ENCODE results near the gene SLC3A2. TPM values are rescaled to one million over a fixed set of nuclear protein-coding genes. Genes with fewer than 3 reads are reported as not detected.
A peak's percentile ranks its signal among the peaks of the same experiment; 100 is the strongest.

Gene SLC3A2
- total and polyA plus RNA-seq, 4 donors: 34.3 to 59.5 (median 51.0) TPM

DNA sequence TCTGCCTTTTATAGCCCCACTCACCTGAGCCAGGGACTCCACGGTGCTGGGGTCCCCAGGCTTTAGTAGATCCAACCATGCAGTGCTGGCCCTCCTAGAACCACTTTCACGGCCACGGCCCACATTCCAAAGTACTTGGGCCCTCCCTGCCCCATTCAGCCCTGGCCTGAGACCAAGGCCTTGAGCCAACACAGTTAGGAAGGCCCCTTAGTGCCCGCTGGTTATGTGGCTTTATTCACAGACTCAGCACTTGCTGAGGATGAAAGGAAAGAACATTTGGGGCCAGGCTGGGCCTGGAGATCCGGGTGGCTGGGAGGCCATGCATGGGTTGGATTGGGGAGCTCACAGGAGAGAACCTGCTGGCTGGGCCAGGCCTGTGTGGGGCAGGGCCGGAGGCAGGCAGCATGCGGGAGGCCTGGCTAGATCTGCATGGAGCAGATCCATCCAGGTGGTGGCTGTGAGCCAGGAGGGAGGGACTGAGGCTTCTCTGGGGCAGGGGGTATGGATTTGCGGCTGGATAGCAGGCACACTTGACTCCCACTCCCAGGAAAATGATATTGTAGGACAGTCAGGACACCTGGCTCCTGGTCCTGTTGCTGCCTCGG is 27.9 kb downstream of the SLC3A2 start (continued):
- TF ChIP-seq, protein P1, sequence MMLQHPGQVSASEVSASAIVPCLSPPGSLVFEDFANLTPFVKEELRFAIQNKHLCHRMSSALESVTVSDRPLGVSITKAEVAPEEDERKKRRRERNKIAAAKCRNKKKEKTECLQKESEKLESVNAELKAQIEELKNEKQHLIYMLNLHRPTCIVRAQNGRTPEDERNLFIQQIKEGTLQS (IDR thresholded peaks at IDR 0.05): no peak

DNA sequence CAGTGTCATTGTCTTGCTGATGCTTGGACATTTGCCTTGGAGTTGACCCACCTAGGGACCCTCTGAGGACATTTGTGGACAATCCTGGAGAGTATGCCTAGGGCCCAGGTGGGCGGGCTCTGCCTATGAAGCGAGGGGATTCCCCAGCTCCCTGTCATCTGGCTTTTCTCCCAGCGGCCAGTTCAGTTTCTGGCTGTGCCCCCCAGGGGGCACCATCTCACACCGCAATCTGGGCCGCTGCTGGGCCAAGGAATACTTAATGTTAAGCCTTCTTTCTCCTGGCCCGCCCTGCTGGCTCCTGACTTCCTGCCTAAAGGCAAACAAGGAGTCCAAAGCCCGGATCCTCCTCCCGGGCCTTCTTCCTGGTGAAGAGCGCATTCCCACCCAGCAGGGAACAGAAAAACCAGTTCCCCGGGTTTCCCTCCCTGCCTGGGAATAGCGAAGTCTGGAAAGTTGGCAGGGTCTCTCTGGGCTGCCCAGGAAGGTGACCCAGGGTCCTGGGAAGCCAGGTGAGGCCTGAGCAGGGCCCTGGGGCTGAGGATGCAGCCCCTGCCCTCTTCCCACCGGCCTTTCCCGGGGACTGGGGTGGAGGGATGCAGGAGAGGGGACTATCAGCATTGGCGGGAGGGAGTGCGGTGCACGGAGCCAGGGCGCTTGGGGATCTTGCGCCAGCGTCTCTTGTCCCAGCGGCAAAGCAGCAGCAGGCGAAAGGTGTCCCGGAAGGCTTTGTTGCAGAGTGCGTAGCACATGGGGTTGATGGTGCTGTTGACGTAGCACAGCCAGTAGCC is 28.6 kb downstream of the SLC3A2 start:
- H3K4me1 ChIP-seq (ENCODE audit: control insufficient read depth in 4 of 4, insufficient read depth in 4 of 4, low read length in 3 of 4): peaks cover 0 to 6% (median 1%) of the 10 kb centered on the region in 4 donors
- H3K27ac ChIP-seq (ENCODE audit: low read depth in 1 of 2, low read length in 2 of 2): no peak overlapping the region
- DNase-seq (ENCODE audit: low spot score): peak; percentile 43

DNA sequence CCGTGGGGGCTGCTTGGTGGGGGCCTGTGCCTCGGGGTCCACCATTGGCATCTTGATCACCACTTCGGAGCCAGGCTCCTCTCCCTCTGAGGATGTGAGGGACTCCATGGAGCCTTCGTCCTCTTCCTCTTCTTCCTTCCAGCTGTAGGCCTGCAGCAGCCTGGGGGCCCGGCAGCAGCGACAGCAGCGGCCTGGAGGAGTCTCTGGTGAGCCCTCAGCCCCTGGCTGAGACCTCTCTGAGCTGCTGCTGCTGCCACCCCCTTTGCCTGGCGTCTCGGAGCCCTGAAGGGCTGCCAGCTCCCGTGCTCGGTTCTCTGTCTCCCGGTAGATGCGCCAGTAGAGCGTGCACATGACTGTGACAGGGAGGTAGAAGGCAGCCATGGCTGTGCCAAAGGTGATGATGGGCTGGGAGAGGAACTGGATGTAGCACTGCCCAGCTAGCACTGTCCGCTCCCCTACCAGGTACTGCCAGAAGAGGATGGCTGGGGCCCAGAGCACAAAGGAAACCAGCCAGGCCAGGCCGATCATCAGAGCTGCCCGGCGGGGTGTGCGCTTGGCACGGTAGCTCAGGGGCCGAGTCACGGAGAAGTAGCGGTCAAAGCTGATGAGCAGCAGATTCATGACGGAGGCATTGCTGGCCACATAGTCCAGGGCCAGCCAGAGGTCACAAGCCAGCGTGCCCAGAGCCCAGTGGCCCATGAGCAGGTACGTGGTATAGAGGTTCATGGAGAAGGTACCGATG is 29.6 kb downstream of the SLC3A2 start:
- 94% methylated on average over 27 of the region's 27 CpGs for WGBS
- no peaks in the 10 kb centered on the region for H3K27me3 ChIP-seq (ENCODE audit: control insufficient read depth in 4 of 4, insufficient read depth in 4 of 4, low read length in 3 of 4)
- H3K4me3 ChIP-seq (ENCODE audit: low read depth in 1 of 3, low read length in 3 of 3): no peak overlapping the region
- H3K27ac ChIP-seq (ENCODE audit: low read depth in 1 of 2, low read length in 2 of 2): no peak overlapping the region
- H3K9ac ChIP-seq (ENCODE audit: low read depth in 1 of 2, low read length in 2 of 2): no peak overlapping the region
- H3K36me3 ChIP-seq (ENCODE audit: control insufficient read depth in 4 of 4, insufficient read depth in 3 of 4, low read depth in 1 of 4, low read length in 3 of 4): no peaks in the 10 kb centered on the region
- H3K4me1 ChIP-seq (ENCODE audit: control insufficient read depth in 4 of 4, insufficient read depth in 4 of 4, low read length in 3 of 4): peaks cover 0 to 6% (median 1%) of the 10 kb centered on the region in 4 donors
- no peaks in the 10 kb centered on the region for H3K9me3 ChIP-seq (ENCODE audit: control insufficient read depth in 4 of 4, low read length in 3 of 4)
- no peak for TF ChIP-seq RAD21 (IDR thresholded peaks at IDR 0.05)
- no peak for TF ChIP-seq HNF4G (IDR thresholded peaks at IDR 0.05)
- no peak for TF ChIP-seq RXRA (IDR thresholded peaks at IDR 0.05)
- TF ChIP-seq JUND (IDR thresholded peaks at IDR 0.05): no peak
- no peak for TF ChIP-seq SP1 (IDR thresholded peaks at IDR 0.05)
- TF ChIP-seq FOXA1 (IDR thresholded peaks at IDR 0.05): no peak
- no peak for TF ChIP-seq HNF4A (conservative IDR thresholded peaks at IDR 0.05)
- TF ChIP-seq YY1 (IDR thresholded peaks at IDR 0.05): no peak
- TF ChIP-seq NR2F2 (IDR thresholded peaks at IDR 0.05): no peak
- no peak for TF ChIP-seq FOXA2 (IDR thresholded peaks at IDR 0.05)
- TF ChIP-seq, protein P2, sequence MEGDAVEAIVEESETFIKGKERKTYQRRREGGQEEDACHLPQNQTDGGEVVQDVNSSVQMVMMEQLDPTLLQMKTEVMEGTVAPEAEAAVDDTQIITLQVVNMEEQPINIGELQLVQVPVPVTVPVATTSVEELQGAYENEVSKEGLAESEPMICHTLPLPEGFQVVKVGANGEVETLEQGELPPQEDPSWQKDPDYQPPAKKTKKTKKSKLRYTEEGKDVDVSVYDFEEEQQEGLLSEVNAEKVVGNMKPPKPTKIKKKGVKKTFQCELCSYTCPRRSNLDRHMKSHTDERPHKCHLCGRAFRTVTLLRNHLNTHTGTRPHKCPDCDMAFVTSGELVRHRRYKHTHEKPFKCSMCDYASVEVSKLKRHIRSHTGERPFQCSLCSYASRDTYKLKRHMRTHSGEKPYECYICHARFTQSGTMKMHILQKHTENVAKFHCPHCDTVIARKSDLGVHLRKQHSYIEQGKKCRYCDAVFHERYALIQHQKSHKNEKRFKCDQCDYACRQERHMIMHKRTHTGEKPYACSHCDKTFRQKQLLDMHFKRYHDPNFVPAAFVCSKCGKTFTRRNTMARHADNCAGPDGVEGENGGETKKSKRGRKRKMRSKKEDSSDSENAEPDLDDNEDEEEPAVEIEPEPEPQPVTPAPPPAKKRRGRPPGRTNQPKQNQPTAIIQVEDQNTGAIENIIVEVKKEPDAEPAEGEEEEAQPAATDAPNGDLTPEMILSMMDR (IDR thresholded peaks at IDR 0.05; ENCODE audit: low read depth, low read length, missing input control): no peak
- no peak for TF ChIP-seq TAF1 (conservative IDR thresholded peaks at IDR 0.05)
- no peak for TF ChIP-seq EGR1 (IDR thresholded peaks at IDR 0.05; ENCODE audit: low read depth in 2 of 2)
- no peak for DNase-seq (ENCODE audit: low spot score)

More for the DNA sequence above, 28.6 kb downstream of the SLC3A2 start:
- H3K9ac ChIP-seq (ENCODE audit: low read depth in 1 of 2, low read length in 2 of 2): no peak overlapping the region
- no peaks in the 10 kb centered on the region for H3K27me3 ChIP-seq (ENCODE audit: control insufficient read depth in 4 of 4, insufficient read depth in 4 of 4, low read length in 3 of 4)
- WGBS: 68% methylated on average over 24 of the region's 24 CpGs
- H3K9me3 ChIP-seq (ENCODE audit: control insufficient read depth in 4 of 4, low read length in 3 of 4): no peaks in the 10 kb centered on the region
- H3K4me3 ChIP-seq (ENCODE audit: low read depth in 1 of 3, low read length in 3 of 3): no peak overlapping the region
- TF ChIP-seq SP1 (IDR thresholded peaks at IDR 0.05): peak; percentile 30
- TF ChIP-seq RXRA (IDR thresholded peaks at IDR 0.05): no peak
- TF ChIP-seq RAD21 (IDR thresholded peaks at IDR 0.05): peak; percentile 57 to 61
- TF ChIP-seq, protein P3, sequence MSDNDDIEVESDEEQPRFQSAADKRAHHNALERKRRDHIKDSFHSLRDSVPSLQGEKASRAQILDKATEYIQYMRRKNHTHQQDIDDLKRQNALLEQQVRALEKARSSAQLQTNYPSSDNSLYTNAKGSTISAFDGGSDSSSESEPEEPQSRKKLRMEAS (IDR thresholded peaks at IDR 0.05): no peak
- TF ChIP-seq, protein P2 (IDR thresholded peaks at IDR 0.05; ENCODE audit: low read depth, low read length, missing input control): peak; percentile 25
- TF ChIP-seq NR2F2 (IDR thresholded peaks at IDR 0.05): peak; percentile 38
- H3K36me3 ChIP-seq (ENCODE audit: control insufficient read depth in 4 of 4, insufficient read depth in 3 of 4, low read depth in 1 of 4, low read length in 3 of 4): no peaks in the 10 kb centered on the region
